GM04504 (cell line): ENCODE measurements around the gene SLC6A1.

ENCODE experiments used
- DNase-seq: peaks from one replicate; pipeline ENCODE4 v3.0.0-alpha.2; 2012; ENCODE audit warnings: low read depth

Gene SLC6A1

GRCh38 chr3:10970306-10970960 is 22.1 kb upstream of the SLC6A1 start:
- no peak for DNase-seq

- no peak for DNase-seq
These were observed 20.3 kb upstream of the SLC6A1 start for GRCh38 chr3:10972072-10972782.

- no peak for DNase-seq
These were observed 19.4 kb upstream of the SLC6A1 start for GRCh38 chr3:10973046-10973595.

DNA sequence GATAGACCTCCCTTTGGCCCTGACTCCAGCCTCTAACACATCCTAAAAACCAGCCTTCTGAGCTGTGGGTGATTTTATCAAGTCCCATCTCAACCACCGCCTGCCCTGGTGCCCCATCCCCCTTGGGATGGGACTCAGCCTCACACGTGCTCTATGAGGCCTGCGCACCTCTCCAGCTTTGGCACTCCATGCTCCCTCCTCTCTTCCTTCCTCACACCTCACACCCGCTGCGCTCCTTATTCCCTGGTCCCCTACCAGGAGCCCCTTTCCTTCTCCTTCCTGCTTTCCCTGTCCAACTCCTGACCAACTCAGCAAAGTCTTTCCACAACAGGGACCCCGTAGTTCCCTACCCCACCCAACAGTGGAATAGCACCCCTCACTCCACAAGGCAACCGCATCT is 18.4 kb upstream of the SLC6A1 start:
- no peak for DNase-seq

DNA sequence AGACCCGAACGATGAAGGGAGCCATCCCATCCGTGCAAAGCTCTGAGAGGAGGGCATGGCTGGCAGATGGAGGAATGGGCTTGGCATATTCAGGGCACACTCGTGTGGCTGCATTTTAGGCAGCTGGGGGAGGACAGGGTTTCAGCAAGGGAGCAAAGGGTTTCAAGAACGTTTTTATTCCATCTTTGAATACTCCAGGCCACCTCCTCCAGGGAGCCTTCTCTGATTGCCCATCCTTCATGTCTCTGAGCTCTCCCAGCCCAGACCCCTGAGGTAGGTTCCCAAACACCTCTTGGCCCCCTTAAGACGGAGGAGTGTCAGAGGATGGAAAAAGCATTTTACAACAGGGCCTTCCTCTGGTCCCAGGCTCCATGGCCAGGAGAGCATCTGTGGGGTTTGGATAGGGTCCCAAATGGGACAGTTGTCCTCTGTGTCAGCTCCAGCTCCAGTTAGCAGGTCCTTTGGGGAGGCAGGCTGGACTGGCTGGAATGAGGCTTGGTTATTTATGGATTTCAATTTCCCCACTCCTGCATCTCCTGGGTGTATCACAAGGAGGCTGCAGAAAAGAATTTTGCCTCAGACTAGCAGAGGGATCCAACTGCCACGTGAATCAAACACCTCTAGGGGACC is 17.7 kb upstream of the SLC6A1 start:
- DNase-seq, result no peak

DNA sequence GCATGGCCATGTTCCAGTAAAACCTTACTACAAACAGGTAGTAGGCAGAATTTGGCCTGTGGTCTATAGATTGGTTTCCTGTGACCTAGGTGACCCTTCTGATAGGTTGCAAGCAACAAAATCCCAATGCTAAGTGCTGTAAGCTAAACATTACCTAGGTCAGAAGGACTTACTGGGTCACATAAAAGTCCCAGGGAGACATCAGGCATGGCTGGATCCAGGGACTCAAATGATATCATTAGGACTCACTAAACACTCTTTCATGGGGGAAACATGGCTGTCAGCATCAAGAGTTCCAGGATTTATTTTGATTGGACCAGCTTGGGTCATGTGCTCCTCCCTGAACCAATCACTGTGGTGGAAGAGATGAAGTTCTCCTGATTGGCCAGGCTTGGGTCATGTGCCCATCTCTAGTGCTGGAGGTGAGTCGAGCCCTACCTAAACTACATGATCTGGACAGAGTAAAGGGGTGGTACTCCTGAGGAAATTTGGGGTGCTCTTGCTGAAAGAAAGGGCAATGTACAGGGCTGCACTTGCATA is 16.8 kb upstream of the SLC6A1 start:
- DNase-seq, result no peak

- no peak for DNase-seq
These were observed 15.8 kb upstream of the SLC6A1 start for GRCh38 chr3:10976770-10977169.

DNA sequence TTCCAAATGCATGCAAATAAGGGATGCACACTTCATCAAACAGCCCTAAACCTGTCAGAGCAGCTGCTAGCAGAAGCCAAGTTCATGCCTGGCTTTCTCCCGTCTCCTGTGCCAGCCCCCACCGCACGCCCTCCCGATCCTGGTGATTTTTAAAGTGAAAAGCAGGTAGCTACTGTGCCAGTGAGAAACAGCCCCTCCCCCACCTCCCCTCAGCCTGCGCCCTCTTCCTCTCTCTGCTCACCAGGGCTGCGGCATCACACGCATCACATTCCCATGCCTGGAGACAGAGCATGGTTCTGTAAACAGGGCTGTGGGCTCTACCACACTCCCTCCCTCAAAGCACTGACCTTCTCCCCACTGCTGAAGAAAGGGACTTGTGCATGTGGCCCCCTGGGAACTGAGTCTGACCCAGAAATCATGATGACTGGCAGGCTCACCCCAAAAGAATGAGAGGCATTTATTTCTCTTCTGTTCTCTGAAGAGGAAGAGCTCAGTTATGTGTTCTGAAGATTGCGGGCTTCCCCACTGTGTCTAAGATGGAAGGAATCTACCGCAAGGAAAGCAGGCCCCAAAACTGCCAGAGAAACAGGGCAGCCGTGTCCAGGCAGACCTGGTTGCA is 14.5 kb upstream of the SLC6A1 start:
- no peak for DNase-seq

DNA sequence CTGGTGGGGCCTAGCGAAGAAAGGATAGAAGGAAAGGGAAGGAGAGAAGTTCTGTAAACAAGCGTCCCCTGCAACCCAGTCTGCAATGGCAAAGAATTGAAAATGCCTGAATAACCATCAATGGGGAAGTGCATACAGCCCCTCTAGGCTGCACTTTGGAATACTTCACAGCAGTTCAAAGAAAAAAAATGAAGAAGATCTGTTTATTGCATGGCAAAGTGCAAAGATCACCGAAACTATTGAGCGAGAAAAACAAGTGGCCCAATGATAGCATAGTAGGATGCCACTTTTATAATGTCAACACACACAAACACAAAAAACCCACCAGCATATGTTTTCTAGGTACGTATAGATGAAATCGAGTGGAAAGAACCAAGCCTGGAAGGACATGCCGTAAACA is 13.6 kb upstream of the SLC6A1 start:
- no peak for DNase-seq

GRCh38 chr3:10980312-10980711 is 12.2 kb upstream of the SLC6A1 start:
- no peak for DNase-seq

- DNase-seq, result no peak
These were observed 11.5 kb upstream of the SLC6A1 start for GRCh38 chr3:10981031-10981430.

GRCh38 chr3:10981961-10982360 is 10.6 kb upstream of the SLC6A1 start:
- no peak for DNase-seq

DNA sequence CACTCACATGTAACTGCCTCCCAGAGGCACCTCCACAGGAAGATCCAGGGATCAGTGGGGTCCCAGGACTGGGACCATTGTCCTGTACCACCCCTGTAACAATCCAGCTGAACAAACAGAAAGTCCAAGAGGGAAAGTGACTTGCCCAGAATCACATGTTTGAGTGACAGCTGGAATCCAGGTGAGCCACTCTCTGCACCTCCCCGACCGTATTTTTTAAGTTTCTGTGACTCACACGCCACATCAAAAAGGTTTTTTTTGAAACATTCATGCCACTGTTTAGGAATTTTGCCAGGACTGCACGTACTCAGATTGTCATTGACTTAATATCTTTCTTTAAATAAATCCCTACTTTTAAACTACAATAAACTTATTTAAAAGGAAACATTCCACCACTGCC is 9.8 kb upstream of the SLC6A1 start:
- DNase-seq, result no peak

DNA sequence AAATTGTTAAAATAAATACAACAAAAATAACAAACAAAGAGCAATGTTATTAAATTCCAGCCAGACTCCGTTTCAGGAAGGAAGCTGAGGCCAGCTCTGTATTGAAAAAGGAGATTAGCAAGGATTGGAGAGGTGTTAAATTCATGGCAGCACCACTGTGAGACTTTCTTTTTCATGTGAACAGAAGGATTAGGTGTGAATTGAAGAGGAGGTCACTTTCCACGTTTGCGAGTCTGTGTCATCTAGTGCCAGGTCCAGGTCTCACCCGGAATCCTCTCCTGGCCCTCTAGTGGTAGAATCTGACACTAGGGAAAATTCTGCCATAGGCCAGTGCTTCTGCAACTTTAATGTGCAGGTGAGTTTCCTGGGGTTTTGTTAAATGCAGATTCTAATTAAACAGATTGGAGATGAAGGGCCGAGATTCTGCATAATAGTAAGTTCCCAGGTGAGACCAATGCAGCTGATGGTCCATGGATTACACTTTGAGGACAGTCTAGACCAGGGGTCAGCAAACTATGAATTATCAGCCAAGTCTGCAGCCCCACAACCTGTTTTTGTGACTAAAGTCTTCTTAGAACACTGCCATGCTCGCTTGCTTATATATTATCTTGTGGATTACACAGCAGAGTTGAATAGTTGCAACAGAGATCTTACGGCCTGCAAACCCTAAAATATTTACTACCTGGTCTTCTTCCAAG is 9.2 kb upstream of the SLC6A1 start:
- no peak for DNase-seq

DNA sequence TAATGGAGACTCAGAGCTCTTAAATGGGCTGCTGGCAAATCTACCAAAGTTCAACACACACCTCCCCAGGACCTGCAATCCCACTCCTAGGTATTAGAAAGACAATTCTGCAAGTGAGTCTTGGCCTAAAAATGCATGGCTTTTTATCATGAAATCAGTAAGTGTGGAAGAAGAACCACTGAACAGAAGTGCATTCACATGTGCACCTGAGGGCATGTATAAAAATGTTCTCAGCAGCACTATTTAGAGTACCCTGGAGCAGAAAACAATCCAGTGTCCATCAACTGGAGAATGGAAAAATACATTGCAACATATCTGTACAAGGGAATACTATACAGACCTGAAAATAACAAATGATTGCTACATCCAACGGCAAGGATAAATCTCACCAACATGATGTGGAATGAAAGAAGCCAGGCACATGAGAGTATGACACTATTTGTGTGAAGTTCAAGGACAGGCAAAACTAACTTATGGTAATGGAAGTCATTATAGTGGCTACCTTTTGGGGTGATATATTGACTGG is 8.1 kb upstream of the SLC6A1 start:
- DNase-seq, result no peak

DNA sequence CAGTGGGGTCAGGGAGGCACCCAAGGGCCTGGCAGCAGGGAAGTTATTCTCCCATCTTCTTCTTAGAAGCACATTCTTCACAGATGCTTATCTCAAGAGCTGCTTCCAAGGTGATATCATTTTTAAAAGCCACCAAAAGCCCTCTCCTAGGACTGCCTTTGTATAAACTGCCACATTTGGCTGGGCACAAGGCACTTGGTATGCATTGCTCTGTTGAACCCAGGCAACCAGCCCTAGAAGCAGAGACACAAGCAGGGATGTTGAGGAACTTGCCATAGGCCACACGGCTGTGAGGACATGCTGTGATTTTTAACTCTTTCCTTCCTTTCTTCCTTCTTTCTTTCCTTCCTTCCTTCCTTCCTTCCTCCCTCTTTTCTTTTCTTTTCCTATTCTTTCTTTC is 7.4 kb upstream of the SLC6A1 start:
- DNase-seq, result no peak

DNA sequence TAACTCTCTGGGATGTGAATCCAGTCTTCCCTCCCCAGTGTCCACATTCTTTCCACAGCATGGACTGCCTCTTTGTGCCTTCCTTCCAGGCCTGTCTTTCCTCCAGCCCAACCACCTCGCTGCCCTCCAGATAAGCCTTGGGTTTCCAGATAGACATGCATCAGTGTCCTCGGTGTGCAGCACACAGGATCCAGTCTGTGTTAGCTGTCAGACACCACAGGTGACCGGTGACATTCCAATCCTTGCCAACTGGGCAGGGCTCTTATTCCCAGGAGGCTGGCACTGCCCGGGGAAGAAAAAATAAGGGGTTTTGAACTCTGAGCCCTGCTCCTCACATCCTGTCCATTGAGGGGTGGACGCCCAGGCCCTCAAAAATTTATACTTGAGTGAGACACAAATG is 6.0 kb upstream of the SLC6A1 start:
- DNase-seq, result no peak

- no peak for DNase-seq
These were observed 4.4 kb upstream of the SLC6A1 start for GRCh38 chr3:10988001-10988665.

DNA sequence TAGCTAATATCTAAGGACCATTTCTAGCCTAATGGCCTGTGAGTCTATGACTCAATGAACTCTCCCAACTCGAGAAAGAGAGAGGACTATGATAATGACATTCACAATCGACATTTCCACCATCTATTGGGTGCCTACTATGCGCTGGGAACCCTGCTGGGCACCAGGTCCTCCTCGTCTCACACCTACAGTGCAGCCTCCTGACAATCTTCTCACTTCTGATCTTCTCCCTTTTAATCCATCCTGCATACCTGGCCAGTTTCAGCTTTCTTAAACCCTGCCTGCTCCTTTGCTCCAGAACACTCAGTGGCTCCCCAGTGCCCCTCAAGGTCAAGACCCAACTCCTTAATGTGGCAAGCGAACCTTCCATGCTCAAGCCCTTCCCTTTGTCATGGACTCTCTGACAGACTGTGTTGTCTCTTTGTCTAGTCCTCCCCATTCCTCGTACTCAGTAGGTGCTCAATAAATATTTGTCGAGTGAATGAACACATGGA is 3.5 kb upstream of the SLC6A1 start:
- no peak for DNase-seq

DNA sequence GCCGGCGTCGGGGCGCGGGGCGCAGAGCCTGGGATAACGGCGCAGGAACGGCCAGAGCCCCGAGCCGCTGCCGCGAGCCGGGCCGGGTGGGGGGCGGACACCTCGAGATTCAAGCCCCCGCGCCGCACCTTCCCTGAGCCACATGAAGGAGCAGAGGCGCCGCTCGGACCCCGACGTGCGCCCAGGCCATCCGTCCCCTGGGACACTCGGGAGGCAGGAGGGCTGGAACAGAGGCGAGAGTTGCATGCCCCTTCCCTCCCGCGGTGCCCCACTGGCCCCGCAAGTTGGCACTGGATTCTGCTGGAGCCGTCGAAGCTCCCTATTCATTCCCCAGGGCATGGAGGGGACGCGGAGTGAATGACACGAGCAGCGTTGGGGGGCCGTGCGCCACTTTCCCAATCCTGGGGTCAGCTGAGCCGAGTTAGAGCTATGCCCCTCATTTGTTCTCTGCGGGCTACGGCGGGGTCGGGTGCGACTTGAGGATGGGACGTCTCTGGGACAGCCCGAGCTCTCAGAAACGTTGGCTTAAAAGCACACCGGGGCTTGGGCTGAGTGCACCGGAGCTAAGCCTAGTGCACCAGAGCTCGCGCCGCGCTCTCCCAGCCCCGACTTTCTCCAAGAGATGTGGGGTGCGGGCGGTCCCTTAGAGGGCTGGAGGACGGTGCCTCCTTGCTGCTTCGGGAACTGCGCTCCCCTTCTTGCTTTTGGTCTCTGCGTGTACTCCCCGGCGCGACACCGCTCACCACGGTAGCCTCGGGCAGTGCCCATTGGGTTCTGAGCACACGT is 588 bp downstream of the SLC6A1 start:
- no peak for DNase-seq
